ENCODE data around the gene NFATC3.

Gene NFATC3

DNA sequence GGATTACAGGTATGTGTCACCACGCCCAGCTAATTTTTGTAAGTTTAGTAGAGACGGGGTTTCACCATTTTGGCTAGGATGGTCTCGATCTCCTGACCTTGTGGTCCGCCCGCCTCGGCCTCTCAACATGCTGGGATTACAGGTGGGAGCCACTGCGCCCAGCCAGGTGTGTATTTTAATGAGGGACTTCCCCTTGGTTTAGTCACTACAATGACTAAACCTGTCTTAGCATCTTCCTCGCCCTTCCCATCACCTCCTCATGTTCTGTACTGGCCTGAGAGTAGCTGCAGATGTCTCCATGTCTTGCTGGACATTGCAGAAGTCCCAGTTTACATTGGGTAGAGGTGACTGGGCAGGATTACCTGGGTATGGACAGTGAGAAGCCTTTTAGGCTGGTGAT lies 188.7 kb downstream of the NFATC3 start:
- DNase-seq (ENCODE audit: low read depth), result no peak

DNA sequence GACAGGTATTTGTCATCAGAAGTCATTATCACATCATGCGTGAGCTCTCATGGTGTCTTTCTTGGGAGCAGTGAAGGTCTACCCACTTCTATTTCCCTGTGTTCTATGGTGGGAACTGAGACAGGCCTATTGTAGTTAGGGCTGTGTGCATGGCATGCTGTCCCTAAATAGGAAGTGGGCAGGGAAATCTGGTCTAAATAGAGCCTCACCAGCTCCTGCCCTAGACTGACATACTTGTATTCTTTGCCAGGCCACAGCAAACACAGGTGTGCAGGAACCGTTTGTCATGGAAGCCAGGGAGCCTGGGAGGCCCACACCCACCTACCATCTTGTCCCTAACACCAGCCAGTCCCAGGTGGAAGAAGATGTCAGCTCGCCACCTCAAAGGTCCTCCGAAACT lies 189.3 kb downstream of the NFATC3 start:
- DNase-seq (ENCODE audit: low read depth), result no peak

- no peak for DNase-seq (ENCODE audit: low read depth)
Observed at GRCh38 chr16:68275611-68276191, 190.5 kb downstream of the NFATC3 start.

- DNase-seq (ENCODE audit: low read depth), result no peak
Observed at GRCh38 chr16:68276223-68276622, 191.1 kb downstream of the NFATC3 start.

Data from activated T-helper 9 cell treated with anti-CD3 and anti-CD28 coated beads, Interleukin-2, amount 50 U/mL, for 16 hours (primary cell).